Adrenal gland (tissue), 12 donors: Measurements from ENCODE around the gene ATF7IP. TPM values are rescaled to one million over a fixed set of nuclear protein-coding genes. Genes with fewer than 3 reads are reported as not detected.

Experiments
- DNase-seq, 7 donors: peaks; one replicate each; pipeline ENCODE4 v3.0.0-alpha.2; 2019 to 2020
- H3K27ac ChIP-seq, 5 donors: fragments of 200-600 bp; sonication (generic) in 4 of 5; 1 replicate in 3 of 5; 2 replicates in 2 of 5; pipeline versions ENCODE4 v1.5.1 to v1.8.0; 2016 to 2020; ENCODE audit warnings: mild to moderate bottlenecking in 1 of 5
- H3K27me3 ChIP-seq: fragments of 200-600 bp; 2 replicates; pipeline ENCODE4 v1.8.0; 2021
- H3K36me3 ChIP-seq, 2 donors: fragments of 200-600 bp; replicated peaks in 1 of 2; 1 replicate in 1 of 2; 2 replicates in 1 of 2; pipeline versions ENCODE4 v1.5.1 to v1.8.0; 2018 to 2022
- H3K4me1 ChIP-seq, 2 donors: fragments of 200-600 bp; replicated peaks in 1 of 2; 1 replicate in 1 of 2; 2 replicates in 1 of 2; pipeline versions ENCODE4 v1.5.1 to v1.8.0; 2018 to 2021
- H3K4me3 ChIP-seq, 4 donors: fragments of 200-600 bp; sonication (generic) in 3 of 4; one replicate each; pipeline ENCODE4 v1.5.1; 2016 to 2018
- H3K9me3 ChIP-seq, 3 donors: fragments of 200-600 bp; sonication (generic) in 1 of 3; replicated peaks in 1 of 3; 1 replicate in 2 of 3; 2 replicates in 1 of 3; pipeline versions ENCODE4 v1.5.1 to v1.8.0; 2016 to 2021
- POLR2A ChIP-seq, 2 donors: fragments of 450-650 bp; IDR thresholded peaks; one replicate each; pipeline ENCODE4 v1.6.1; 2017; ENCODE audit warnings: antibody characterized with exemption in 2 of 2, mild to moderate bottlenecking in 2 of 2, moderate library complexity in 1 of 2
- WGBS, 4 donors: extraction: QIAGEN DNeasy Blood & Tissue Kit in 2 of 4; methylation state at CpG; one replicate each; pipeline versions ENCODE4 v1.1.5 to v1.1.7; 2013 to 2017; 5-methylcytosine and 5-hydroxymethylcytosine counted together
- intact Hi-C, 2 donors: fragments of 100-400 bp; cut with DNase I; formaldehyde crosslinking; loops; one replicate each; pipeline versions ENCODE4 v1.14.1 to v1.15.0; 2022 to 2023
- polyA plus RNA-seq, 3 donors: library from polyadenylated mRNA; stranded (reverse); fragments of 200-250 nt in 2 of 3; fragments of 350-450 nt in 1 of 3; fragmentation: Illumina TruSeq in 1 of 3; extraction: RNeasy Lipid Tissue Mini Kit (QIAGEN cat#74804) in 1 of 3; gene quantifications; one replicate each; pipeline ENCODE4 v1.2.3, GENCODE V29; 2013 to 2014
- total RNA-seq, 9 donors: library from RNA; depleted of rRNA in 4 of 9; stranded (reverse); fragments of >200 nt in 4 of 9; fragments of 120-200 nt in 1 of 9; fragmentation: NEBNext Ultra II Directional in 1 of 9; extraction: Animal tissue kit (Norgen Biotek cat#: 25700) in 1 of 9; gene quantifications; one replicate each; pipeline versions ENCODE4 v1.1.0 to v1.2.4, GENCODE V29; 2013 to 2023
- TF ChIP-seq, protein P1 (sequence below), 6 experiments: fragments of 450-650 bp in 4 of 6; fragments of 200-600 bp in 2 of 6; sonication (generic) in 1 of 6; IDR thresholded peaks; 1 replicate in 5 of 6; 2 replicates in 1 of 6; pipeline versions ENCODE4 v1.5.1 to v1.8.0; 2016 to 2021; ENCODE audit warnings: antibody characterized with exemption in 6 of 6, mild to moderate bottlenecking in 2 of 6, moderate library complexity in 1 of 6
- donor health status: healthy with polysubstance abuse.
- donor health status: Bipolar disorder and iron deficiency.
- donor health status: DM: yes; HTN: yes; CAD: no.
- donor health status: DM: no; HTN: no; CAD: no.
- donor health status: DM: no; HTN: no; CAD: no.
- donor health status: DM: yes; HTN: yes; CAD: no.

ATF7IP gene
- total and polyA plus RNA-seq, 12 donors = 8.5 to 101 (median 45.3) TPM

- Histone ChIP-seq H3K9me3 (no peaks in the 10 kb centered on the region), H3K27ac (no peak overlapping the region)
- WGBS, 4 donors = 76 to 88% (median 83%) methylated on average over 7 of the region's 7 CpGs
These were observed 180.0 kb downstream of the ATF7IP start for GRCh38 chr12:14545144-14546124.

GRCh38 chr12:14547571-14547970 lies 182.1 kb downstream of the ATF7IP start:
- no peak overlapping the region for H3K27ac ChIP-seq
- no peak overlapping the region for H3K4me3 ChIP-seq
- intact Hi-C loops = no loop called here
- no peaks in the 10 kb centered on the region for H3K27me3 ChIP-seq
- H3K4me1 ChIP-seq = no peaks in the 10 kb centered on the region
- no peaks in the 10 kb centered on the region for H3K9me3 ChIP-seq
- 92 to 98% (median 96%) methylated on average over 4 of the region's 4 CpGs for WGBS, 4 donors
- DNase-seq = no peak
- TF ChIP-seq, protein P1, sequence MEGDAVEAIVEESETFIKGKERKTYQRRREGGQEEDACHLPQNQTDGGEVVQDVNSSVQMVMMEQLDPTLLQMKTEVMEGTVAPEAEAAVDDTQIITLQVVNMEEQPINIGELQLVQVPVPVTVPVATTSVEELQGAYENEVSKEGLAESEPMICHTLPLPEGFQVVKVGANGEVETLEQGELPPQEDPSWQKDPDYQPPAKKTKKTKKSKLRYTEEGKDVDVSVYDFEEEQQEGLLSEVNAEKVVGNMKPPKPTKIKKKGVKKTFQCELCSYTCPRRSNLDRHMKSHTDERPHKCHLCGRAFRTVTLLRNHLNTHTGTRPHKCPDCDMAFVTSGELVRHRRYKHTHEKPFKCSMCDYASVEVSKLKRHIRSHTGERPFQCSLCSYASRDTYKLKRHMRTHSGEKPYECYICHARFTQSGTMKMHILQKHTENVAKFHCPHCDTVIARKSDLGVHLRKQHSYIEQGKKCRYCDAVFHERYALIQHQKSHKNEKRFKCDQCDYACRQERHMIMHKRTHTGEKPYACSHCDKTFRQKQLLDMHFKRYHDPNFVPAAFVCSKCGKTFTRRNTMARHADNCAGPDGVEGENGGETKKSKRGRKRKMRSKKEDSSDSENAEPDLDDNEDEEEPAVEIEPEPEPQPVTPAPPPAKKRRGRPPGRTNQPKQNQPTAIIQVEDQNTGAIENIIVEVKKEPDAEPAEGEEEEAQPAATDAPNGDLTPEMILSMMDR (IDR thresholded peaks at IDR 0.05) = no peak
- no peak for TF ChIP-seq POLR2A (IDR thresholded peaks at IDR 0.05)
- H3K36me3 ChIP-seq = no peaks in the 10 kb centered on the region

More at GRCh38 chr12:14545144-14546124, 180.0 kb downstream of the ATF7IP start:
- H3K36me3 ChIP-seq = no peaks in the 10 kb centered on the region
- no peak overlapping the region for H3K4me3 ChIP-seq
- intact Hi-C loops = no loop called here
- TF ChIP-seq, protein P1 (IDR thresholded peaks at IDR 0.05) = no peak
- TF ChIP-seq POLR2A (IDR thresholded peaks at IDR 0.05) = no peak
- no peaks in the 10 kb centered on the region for H3K4me1 ChIP-seq
- no peaks in the 10 kb centered on the region for H3K27me3 ChIP-seq
- DNase-seq = no peak

- WGBS, 4 donors = 86 to 90% (median 88%) methylated on average over 6 of the region's 6 CpGs
- Histone ChIP-seq H3K36me3 (no peaks in the 10 kb centered on the region), H3K4me3 (no peak overlapping the region), H3K27ac (no peak overlapping the region), H3K9me3 (no peaks in the 10 kb centered on the region), H3K4me1 (no peaks in the 10 kb centered on the region), H3K27me3 (no peaks in the 10 kb centered on the region)
- TF ChIP-seq, protein P1 (IDR thresholded peaks at IDR 0.05) = no peak
- no peak for TF ChIP-seq POLR2A (IDR thresholded peaks at IDR 0.05)
- no peak for DNase-seq
- intact Hi-C loops = no loop called here
These were observed 183.1 kb downstream of the ATF7IP start for GRCh38 chr12:14548609-14549008.

Other genes starting within 250 kb of the ATF7IP start
- gene PLBD1, start 202.2 kb downstream of the ATF7IP start, total RNA-seq = 1 to 10 TPM in 8 of 9 donors, under 1 TPM in 1; 0.85 to 7.7 (median 6.9) TPM
- 1 to 10 TPM; 2.3 to 6.4 (median 3.4) TPM for gene PLBD1, start 202.2 kb downstream of the ATF7IP start, polyA plus RNA-seq